Cardiac muscle cell (in vitro differentiated cells and primary cell): ENCODE data around the gene DRD4. TPM values are rescaled to one million over a fixed set of nuclear protein-coding genes. Genes with fewer than 3 reads are reported as not detected.

Experiments used
- DNase-seq, 2 donors: peaks; one replicate each; pipeline versions ENCODE4 v3.0.0 to v3.0.0-alpha.2; 2010 to 2017; ENCODE audit warnings: low read depth in 1 of 2, low spot score in 1 of 2
- H3K27ac ChIP-seq: fragments of 200-600 bp; sonication (generic); 2 replicates; pipeline ENCODE4 v1.5.1; 2016
- H3K27me3 ChIP-seq: fragments of 200-600 bp; sonication (generic); 2 replicates; pipeline ENCODE4 v1.6.0; 2016; ENCODE audit warnings: control low read depth
- H3K36me3 ChIP-seq: fragments of 200-600 bp; sonication (generic); 2 replicates; pipeline ENCODE4 v1.5.1; 2016; ENCODE audit warnings: control low read depth
- H3K4me1 ChIP-seq: fragments of 200-600 bp; sonication (generic); 2 replicates; pipeline ENCODE4 v1.8.1; 2017; ENCODE audit warnings: low read depth, mild to moderate bottlenecking, mixed run types
- H3K4me3 ChIP-seq: fragments of 200-600 bp; sonication (generic); 2 replicates; pipeline ENCODE4 v1.5.1; 2016; ENCODE audit warnings: mild to moderate bottlenecking
- H3K9me3 ChIP-seq: fragments of 200-600 bp; sonication (generic); 2 replicates; pipeline ENCODE4 v1.5.1; 2017; ENCODE audit warnings: low read depth, mild to moderate bottlenecking, control low read depth
- CTCF ChIP-seq: IDR thresholded peaks from 2 replicates; pipeline ENCODE4 v1.5.1; 2012; ENCODE audit warnings: low read depth, mild to moderate bottlenecking, low read length
- polyA plus RNA-seq: library from polyadenylated mRNA; unstranded; fragments of >200 nt; fragmentation: Nextera tagmentation; extraction: Ambion mirVana; gene quantifications from 2 replicates; pipeline ENCODE4 v1.2.1, GENCODE V29; 2016
- total RNA-seq: library from RNA; depleted of rRNA; stranded (reverse); fragments of >200 nt; gene quantifications from 2 replicates; pipeline ENCODE4 v1.2.3, GENCODE V29; 2016

Gene DRD4
- total RNA-seq (0.60 and 1.2 TPM in 2 replicates), polyA plus RNA-seq (0.75 and 2.2 TPM in 2 replicates)

- DNase-seq: peak; percentile 37 to 58
- peaks cover 25% of the 10 kb centered on the region for H3K4me1 ChIP-seq
- no peaks in the 10 kb centered on the region for H3K36me3 ChIP-seq
- no peak within 1 kb of the TSS for H3K27ac ChIP-seq
- no peaks in the 10 kb centered on the region for H3K9me3 ChIP-seq
- H3K27me3 ChIP-seq: peaks cover 62% of the 10 kb centered on the region
- no peak for TF ChIP-seq CTCF
- H3K4me3 ChIP-seq: peak within 1 kb of the TSS; percentile 12
These were observed at the start of gene DRD4 for GRCh38 chr11:636511-637332. Gene DRD4 (plus strand): TSS chr11:637269. CDS start chr11:637305, 36 bp downstream.

- Histone ChIP-seq H3K36me3 (peaks cover 29% of the 10 kb centered on the region), H3K27me3 (no peaks in the 10 kb centered on the region), H3K4me3 (no peak overlapping the region), H3K9me3 (no peaks in the 10 kb centered on the region), H3K27ac (no peak overlapping the region), H3K4me1 (no peaks in the 10 kb centered on the region)
- no peak for TF ChIP-seq CTCF
- no peak for DNase-seq
These were observed 49.5 kb upstream of the DRD4 start for GRCh38 chr11:587546-587945.

GRCh38 chr11:587978-588380 is 49.1 kb upstream of the DRD4 start:
- H3K27ac ChIP-seq: no peak overlapping the region

GRCh38 chr11:589798-590197 is 47.3 kb upstream of the DRD4 start:
- no peaks in the 10 kb centered on the region for H3K4me1 ChIP-seq
- H3K36me3 ChIP-seq: peaks cover 37% of the 10 kb centered on the region
- no peak for DNase-seq
- H3K4me3 ChIP-seq: no peak overlapping the region
- H3K27me3 ChIP-seq: no peaks in the 10 kb centered on the region
- H3K9me3 ChIP-seq: no peaks in the 10 kb centered on the region
- H3K27ac ChIP-seq: no peak overlapping the region
- no peak for TF ChIP-seq CTCF

More at GRCh38 chr11:587978-588380, 49.1 kb upstream of the DRD4 start:
- DNase-seq: peak in 1 of 2 donors; percentile 71
- no peak overlapping the region for H3K4me3 ChIP-seq
- H3K27me3 ChIP-seq: no peaks in the 10 kb centered on the region
- no peaks in the 10 kb centered on the region for H3K9me3 ChIP-seq
- no peak for TF ChIP-seq CTCF
- no peaks in the 10 kb centered on the region for H3K4me1 ChIP-seq
- H3K36me3 ChIP-seq: peaks cover 34% of the 10 kb centered on the region

GRCh38 chr11:590997-591396 is 46.1 kb upstream of the DRD4 start:
- Histone ChIP-seq H3K4me3 (no peak overlapping the region), H3K36me3 (peaks cover 42% of the 10 kb centered on the region), H3K4me1 (no peaks in the 10 kb centered on the region), H3K27ac (no peak overlapping the region), H3K9me3 (no peaks in the 10 kb centered on the region), H3K27me3 (no peaks in the 10 kb centered on the region)
- no peak for TF ChIP-seq CTCF
- no peak for DNase-seq
